ENCODE measurements around the gene MEIS2.

GRCh38 chr15:37078566-37078965 is 21.8 kb downstream of the MEIS2 start:
- no peak for TF ChIP-seq POLR2A (IDR thresholded peaks at IDR 0.05)
- no peak for TF ChIP-seq CTCF (IDR thresholded peaks at IDR 0.05)
- no peak for TF ChIP-seq EP300 (IDR thresholded peaks at IDR 0.05)
